Gastrocnemius medialis (tissue), 4 donors: Measurements from ENCODE around the gene PLGRKT. TPM values are rescaled to one million over a fixed set of nuclear protein-coding genes. Genes with fewer than 3 reads are reported as not detected.

ENCODE experiments used
- ATAC-seq, 2 donors: fragments of 150-250 bp; one replicate each; pipeline ENCODE4 v1.9.1; 2016
- DNase-seq, 2 donors: peaks; one replicate each; pipeline ENCODE4 v3.0.0-alpha.2; 2019
- H3K27ac ChIP-seq, 4 donors: fragments of 200-600 bp; sonication (generic); 1 replicate in 1 of 4; 2 replicates in 3 of 4; pipeline ENCODE4 v1.5.1; 2016 to 2018; ENCODE audit warnings: mild to moderate bottlenecking in 2 of 4, moderate library complexity in 1 of 4
- H3K27me3 ChIP-seq, 3 donors: fragments of 200-600 bp; sonication (generic) in 2 of 3; 1 replicate in 1 of 3; 2 replicates in 2 of 3; pipeline versions ENCODE4 v1.5.1 to v1.6.0; 2016 to 2019; ENCODE audit warnings: mild to moderate bottlenecking in 1 of 3, moderate library complexity in 1 of 3
- H3K36me3 ChIP-seq, 2 donors: fragments of 200-600 bp; sonication (generic) in 1 of 2; one replicate each; pipeline ENCODE4 v1.5.1; 2017 to 2018
- H3K4me1 ChIP-seq, 2 donors: fragments of 200-600 bp; sonication (generic) in 1 of 2; one replicate each; pipeline ENCODE4 v1.5.1; 2016 to 2017; ENCODE audit warnings: mild to moderate bottlenecking in 2 of 2
- H3K4me3 ChIP-seq, 4 donors: fragments of 200-600 bp; sonication (generic) in 3 of 4; 1 replicate in 1 of 4; 2 replicates in 3 of 4; pipeline ENCODE4 v1.5.1; 2016 to 2019; ENCODE audit warnings: mild to moderate bottlenecking in 2 of 4
- H3K9me3 ChIP-seq, 3 donors: fragments of 200-600 bp; sonication (generic) in 2 of 3; 1 replicate in 1 of 3; 2 replicates in 2 of 3; pipeline ENCODE4 v1.5.1; 2016 to 2019
- POLR2A ChIP-seq, 2 donors: fragments of 450-650 bp; IDR thresholded peaks; one replicate each; pipeline ENCODE4 v1.6.1; 2017; ENCODE audit warnings: antibody characterized with exemption in 2 of 2, mild to moderate bottlenecking in 2 of 2, moderate library complexity in 2 of 2
- in situ Hi-C, 4 donors: fragments of 200-750 bp; cut with MboI; loops; one replicate each; pipeline versions ENCODE4 v1.15.0 to v1.8.0; 2017; ENCODE audit warnings: low sequenced_read_pairs in 4 of 4
- intact Hi-C: fragments of 100-400 bp; cut with DNase I; formaldehyde crosslinking; loops from one replicate; pipeline ENCODE4 v1.15.1; 2023; ENCODE audit warnings: low total_unique reads
- total RNA-seq, 4 donors: library from RNA; depleted of rRNA; stranded (reverse); fragments of >200 nt; gene quantifications; one replicate each; pipeline versions ENCODE4 v1.1.0 to v1.2.3, GENCODE V29; 2016
- TF ChIP-seq, protein P1 (sequence below), 5 experiments: fragments of 450-650 bp in 3 of 5; fragments of 200-600 bp in 2 of 5; sonication (generic) in 2 of 5; IDR thresholded peaks in 4 of 5; conservative IDR thresholded peaks in 1 of 5; 1 replicate in 4 of 5; 2 replicates in 1 of 5; pipeline ENCODE4 v1.5.1; 2016 to 2019; ENCODE audit warnings: antibody characterized with exemption in 5 of 5, mild to moderate bottlenecking in 3 of 5, moderate library complexity in 3 of 5

Gene PLGRKT
- total RNA-seq, 4 donors from 2014 or later: 12.3 to 38.1 (median 15.1) TPM

DNA sequence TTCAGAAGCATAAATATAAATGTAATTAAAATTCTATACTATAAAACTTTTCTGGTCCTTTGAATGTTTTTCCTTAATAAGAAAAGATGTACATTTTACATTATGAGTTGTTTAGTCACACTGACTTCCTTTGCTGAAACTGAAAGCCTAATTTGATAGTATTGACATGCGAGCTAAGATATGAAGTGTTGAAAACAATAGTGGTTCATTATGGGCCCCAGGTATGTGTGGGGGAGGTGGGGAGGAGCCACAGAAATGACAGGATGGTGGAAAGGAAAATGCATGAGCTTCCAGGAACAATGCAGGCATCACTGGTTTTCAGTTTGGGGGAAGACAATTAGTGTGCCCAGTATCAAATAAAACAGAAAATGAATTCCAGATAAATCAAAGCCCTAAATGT is 62.6 kb downstream of the PLGRKT start:
- no peak overlapping the region for H3K4me3 ChIP-seq
- TF ChIP-seq, protein P1, sequence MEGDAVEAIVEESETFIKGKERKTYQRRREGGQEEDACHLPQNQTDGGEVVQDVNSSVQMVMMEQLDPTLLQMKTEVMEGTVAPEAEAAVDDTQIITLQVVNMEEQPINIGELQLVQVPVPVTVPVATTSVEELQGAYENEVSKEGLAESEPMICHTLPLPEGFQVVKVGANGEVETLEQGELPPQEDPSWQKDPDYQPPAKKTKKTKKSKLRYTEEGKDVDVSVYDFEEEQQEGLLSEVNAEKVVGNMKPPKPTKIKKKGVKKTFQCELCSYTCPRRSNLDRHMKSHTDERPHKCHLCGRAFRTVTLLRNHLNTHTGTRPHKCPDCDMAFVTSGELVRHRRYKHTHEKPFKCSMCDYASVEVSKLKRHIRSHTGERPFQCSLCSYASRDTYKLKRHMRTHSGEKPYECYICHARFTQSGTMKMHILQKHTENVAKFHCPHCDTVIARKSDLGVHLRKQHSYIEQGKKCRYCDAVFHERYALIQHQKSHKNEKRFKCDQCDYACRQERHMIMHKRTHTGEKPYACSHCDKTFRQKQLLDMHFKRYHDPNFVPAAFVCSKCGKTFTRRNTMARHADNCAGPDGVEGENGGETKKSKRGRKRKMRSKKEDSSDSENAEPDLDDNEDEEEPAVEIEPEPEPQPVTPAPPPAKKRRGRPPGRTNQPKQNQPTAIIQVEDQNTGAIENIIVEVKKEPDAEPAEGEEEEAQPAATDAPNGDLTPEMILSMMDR (IDR thresholded peaks at IDR 0.05 in 4 of 5, conservative IDR thresholded peaks at IDR 0.05 in 1 of 5): no peak
- no peak for TF ChIP-seq POLR2A (IDR thresholded peaks at IDR 0.05)
- intact Hi-C loops: no loop called here
- no peaks in the 10 kb centered on the region for H3K9me3 ChIP-seq
- in situ Hi-C loops: no loop called here
- no peak overlapping the region for H3K27ac ChIP-seq
- no peaks in the 10 kb centered on the region for H3K36me3 ChIP-seq
- H3K4me1 ChIP-seq: no peaks in the 10 kb centered on the region
- no peaks in the 10 kb centered on the region for H3K27me3 ChIP-seq
- DNase-seq (no peak), ATAC-seq (no peak)

DNA sequence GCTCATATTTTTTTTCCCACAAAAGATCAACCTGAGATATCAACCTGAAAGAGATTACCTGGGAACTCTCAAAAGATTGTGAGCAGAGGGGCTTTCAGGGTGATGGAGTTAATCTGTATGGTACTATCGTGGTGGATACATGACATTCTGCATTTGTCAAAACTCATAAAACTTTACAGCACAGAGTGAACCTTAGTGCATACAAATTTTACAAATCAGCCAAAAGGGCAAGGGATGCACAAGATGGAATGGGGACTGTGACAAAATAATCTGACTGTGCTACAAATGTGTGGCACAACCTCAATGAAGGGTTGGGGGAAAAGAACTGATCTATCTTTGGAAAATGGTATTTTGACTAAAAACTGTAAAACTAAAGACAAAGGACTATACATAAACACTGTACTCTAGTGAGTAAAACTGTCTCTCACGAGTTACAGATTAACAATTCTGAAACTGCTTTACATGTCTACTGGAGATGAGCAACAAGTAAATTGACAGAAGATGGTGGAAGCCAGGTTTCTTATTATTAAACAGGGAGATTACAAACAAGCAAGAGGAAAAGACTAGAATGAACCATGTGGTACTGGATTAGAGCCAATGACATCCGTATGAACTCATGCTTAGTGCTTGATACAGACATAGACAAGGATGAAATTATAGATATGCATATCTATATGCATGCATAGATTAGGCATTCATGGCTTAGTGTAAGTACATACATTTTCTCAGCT is 73.3 kb downstream of the PLGRKT start:
- intact Hi-C loops: no loop called here

DNA sequence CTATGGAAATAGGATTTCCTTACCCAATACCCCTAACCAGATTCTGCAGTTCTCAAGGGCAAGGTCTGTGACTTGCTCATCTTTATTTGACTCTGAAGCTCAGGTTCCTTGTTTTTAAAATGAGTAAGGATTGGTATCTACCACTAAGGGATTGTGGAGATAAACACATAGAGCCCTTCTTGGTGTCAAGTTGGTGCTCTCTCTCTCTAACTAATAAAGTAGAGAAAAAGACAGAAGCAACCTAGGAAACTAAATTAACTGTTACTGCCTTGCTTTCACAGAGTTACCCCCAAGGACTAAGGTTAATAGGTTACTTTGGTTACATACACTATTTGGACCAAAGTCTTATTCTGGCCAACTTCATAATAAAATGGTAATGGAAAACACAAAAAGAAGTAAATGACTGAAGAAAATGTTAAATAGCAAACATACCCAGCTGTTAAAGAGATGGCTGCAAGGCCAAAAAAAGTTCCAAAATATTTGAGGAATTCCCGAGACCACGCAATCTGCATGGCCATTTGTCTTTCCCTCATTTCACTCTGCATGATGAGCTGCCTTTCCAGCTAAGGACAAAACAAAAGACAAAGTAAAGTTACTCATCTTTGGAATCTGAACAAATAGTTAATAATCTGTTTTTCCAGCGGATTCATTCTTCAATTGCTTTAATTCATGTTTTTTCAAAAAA is 76.3 kb downstream of the PLGRKT start:
- no peak for ATAC-seq
- DNase-seq: no peak
- H3K27ac ChIP-seq: no peak overlapping the region
- in situ Hi-C loops: no loop called here
- intact Hi-C loops: no loop called here
- H3K4me3 ChIP-seq: no peak overlapping the region
- no peaks in the 10 kb centered on the region for H3K9me3 ChIP-seq
- H3K36me3 ChIP-seq: peaks cover 0 to 4% of the 10 kb centered on the region in 2 donors
- TF ChIP-seq POLR2A (IDR thresholded peaks at IDR 0.05): no peak
- TF ChIP-seq, protein P1 (IDR thresholded peaks at IDR 0.05 in 4 of 5, conservative IDR thresholded peaks at IDR 0.05 in 1 of 5): no peak
- H3K4me1 ChIP-seq: peaks cover 0 to 7% of the 10 kb centered on the region in 2 donors
- H3K27me3 ChIP-seq: no peaks in the 10 kb centered on the region

More for the DNA sequence above, 73.3 kb downstream of the PLGRKT start:
- no peak overlapping the region for H3K27ac ChIP-seq
- H3K4me1 ChIP-seq: no peaks in the 10 kb centered on the region
- H3K4me3 ChIP-seq: no peak overlapping the region
- H3K36me3 ChIP-seq: peaks cover 0 to 4% of the 10 kb centered on the region in 2 donors
- no peak for DNase-seq
- in situ Hi-C loops: no loop called here
- no peaks in the 10 kb centered on the region for H3K9me3 ChIP-seq
- TF ChIP-seq, protein P1 (IDR thresholded peaks at IDR 0.05 in 4 of 5, conservative IDR thresholded peaks at IDR 0.05 in 1 of 5): no peak
- H3K27me3 ChIP-seq: no peaks in the 10 kb centered on the region
- ATAC-seq: no peak

DNA sequence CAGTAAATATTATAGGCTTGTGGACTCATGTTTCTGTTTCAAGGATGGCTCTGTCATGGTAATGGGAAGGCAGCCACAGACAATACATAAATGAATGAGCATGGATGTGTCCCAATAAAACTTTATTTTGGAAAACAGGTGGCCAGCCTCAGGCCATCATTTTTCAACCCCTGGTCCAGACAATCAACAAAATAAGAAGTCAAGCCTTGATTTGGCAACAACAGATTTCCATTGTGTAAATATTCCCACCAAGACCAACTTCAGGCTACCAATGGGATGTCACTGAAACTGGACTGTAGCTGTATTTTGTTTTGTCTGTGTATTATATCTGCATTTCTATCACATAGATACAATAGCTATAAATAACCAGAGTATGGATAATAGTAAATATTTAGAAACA is 77.4 kb downstream of the PLGRKT start:
- TF ChIP-seq, protein P1 (IDR thresholded peaks at IDR 0.05 in 4 of 5, conservative IDR thresholded peaks at IDR 0.05 in 1 of 5): no peak
- TF ChIP-seq POLR2A (IDR thresholded peaks at IDR 0.05): no peak
- H3K4me3 ChIP-seq: no peak overlapping the region
- H3K27me3 ChIP-seq: no peaks in the 10 kb centered on the region
- intact Hi-C loops: no loop called here
- DNase-seq: no peak
- H3K4me1 ChIP-seq: peaks cover 0 to 7% of the 10 kb centered on the region in 2 donors
- ATAC-seq: no peak
- in situ Hi-C loops: no loop called here
- peaks cover 0 to 4% of the 10 kb centered on the region in 2 donors for H3K36me3 ChIP-seq
- no peak overlapping the region for H3K27ac ChIP-seq
- no peaks in the 10 kb centered on the region for H3K9me3 ChIP-seq
